ENCODE results near the gene TRAF3IP1.

DNA sequence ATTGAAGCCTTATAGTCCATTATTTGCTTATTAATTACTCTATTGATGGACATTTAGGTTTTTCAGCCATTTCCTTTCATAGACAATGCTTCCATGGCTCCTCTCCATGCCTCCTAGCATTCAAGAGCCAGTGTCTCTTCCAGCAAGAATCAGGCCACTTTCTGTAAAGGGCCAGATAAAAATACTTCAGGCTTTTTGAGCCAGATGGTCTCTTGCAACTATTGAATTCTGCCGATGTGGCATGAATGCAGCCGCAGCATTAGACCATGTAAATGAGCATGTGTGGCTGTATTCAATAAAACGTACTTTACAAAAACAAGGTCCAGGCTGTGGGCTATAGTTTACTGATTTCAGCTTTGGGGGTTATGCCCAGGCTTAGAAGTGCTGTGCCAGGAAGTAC is 38.5 kb downstream of the TRAF3IP1 start:
- TF ChIP-seq, protein P1, sequence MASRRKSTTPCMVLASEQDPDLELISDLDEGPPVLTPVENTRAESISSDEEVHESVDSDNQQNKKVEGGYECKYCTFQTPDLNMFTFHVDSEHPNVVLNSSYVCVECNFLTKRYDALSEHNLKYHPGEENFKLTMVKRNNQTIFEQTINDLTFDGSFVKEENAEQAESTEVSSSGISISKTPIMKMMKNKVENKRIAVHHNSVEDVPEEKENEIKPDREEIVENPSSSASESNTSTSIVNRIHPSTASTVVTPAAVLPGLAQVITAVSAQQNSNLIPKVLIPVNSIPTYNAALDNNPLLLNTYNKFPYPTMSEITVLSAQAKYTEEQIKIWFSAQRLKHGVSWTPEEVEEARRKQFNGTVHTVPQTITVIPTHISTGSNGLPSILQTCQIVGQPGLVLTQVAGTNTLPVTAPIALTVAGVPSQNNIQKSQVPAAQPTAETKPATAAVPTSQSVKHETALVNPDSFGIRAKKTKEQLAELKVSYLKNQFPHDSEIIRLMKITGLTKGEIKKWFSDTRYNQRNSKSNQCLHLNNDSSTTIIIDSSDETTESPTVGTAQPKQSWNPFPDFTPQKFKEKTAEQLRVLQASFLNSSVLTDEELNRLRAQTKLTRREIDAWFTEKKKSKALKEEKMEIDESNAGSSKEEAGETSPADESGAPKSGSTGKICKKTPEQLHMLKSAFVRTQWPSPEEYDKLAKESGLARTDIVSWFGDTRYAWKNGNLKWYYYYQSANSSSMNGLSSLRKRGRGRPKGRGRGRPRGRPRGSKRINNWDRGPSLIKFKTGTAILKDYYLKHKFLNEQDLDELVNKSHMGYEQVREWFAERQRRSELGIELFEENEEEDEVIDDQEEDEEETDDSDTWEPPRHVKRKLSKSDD (CRISPR knock-in tag; IDR thresholded peaks at IDR 0.05; ENCODE audit: low read depth), result no peak
- TF ChIP-seq GATA4 (IDR thresholded peaks at IDR 0.05; ENCODE audit: borderline replicate concordance, low read depth), result no peak
- no peak for TF ChIP-seq ONECUT2 (CRISPR knock-in tag; IDR thresholded peaks at IDR 0.05)
- TF ChIP-seq BCL3 (CRISPR knock-in tag; IDR thresholded peaks at IDR 0.05), result no peak
- TF ChIP-seq TAF15 (IDR thresholded peaks at IDR 0.05; ENCODE audit: low read depth, low read length, poor library complexity, severe bottlenecking), result no peak
- no peak for TF ChIP-seq REL (CRISPR knock-in tag; conservative IDR thresholded peaks at IDR 0.05)
- TF ChIP-seq, protein P2, sequence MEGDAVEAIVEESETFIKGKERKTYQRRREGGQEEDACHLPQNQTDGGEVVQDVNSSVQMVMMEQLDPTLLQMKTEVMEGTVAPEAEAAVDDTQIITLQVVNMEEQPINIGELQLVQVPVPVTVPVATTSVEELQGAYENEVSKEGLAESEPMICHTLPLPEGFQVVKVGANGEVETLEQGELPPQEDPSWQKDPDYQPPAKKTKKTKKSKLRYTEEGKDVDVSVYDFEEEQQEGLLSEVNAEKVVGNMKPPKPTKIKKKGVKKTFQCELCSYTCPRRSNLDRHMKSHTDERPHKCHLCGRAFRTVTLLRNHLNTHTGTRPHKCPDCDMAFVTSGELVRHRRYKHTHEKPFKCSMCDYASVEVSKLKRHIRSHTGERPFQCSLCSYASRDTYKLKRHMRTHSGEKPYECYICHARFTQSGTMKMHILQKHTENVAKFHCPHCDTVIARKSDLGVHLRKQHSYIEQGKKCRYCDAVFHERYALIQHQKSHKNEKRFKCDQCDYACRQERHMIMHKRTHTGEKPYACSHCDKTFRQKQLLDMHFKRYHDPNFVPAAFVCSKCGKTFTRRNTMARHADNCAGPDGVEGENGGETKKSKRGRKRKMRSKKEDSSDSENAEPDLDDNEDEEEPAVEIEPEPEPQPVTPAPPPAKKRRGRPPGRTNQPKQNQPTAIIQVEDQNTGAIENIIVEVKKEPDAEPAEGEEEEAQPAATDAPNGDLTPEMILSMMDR (CRISPR knock-in tag; IDR thresholded peaks at IDR 0.05), result no peak
- TF ChIP-seq CSRNP1 (CRISPR knock-in tag; IDR thresholded peaks at IDR 0.05), result no peak
- TF ChIP-seq ZBTB26 (CRISPR knock-in tag; IDR thresholded peaks at IDR 0.05; ENCODE audit: borderline replicate concordance), result no peak
- no peak for TF ChIP-seq CHD2 (IDR thresholded peaks at IDR 0.05; ENCODE audit: low read depth, low read length)
